ENCODE data around the gene ZBTB8OS.
"Not testable (repeated sequence)": the region's sequence is repeated elsewhere in the genome, so short reads cannot be mapped to it uniquely, and the experiment has no call there.

ZBTB8OS gene

DNA sequence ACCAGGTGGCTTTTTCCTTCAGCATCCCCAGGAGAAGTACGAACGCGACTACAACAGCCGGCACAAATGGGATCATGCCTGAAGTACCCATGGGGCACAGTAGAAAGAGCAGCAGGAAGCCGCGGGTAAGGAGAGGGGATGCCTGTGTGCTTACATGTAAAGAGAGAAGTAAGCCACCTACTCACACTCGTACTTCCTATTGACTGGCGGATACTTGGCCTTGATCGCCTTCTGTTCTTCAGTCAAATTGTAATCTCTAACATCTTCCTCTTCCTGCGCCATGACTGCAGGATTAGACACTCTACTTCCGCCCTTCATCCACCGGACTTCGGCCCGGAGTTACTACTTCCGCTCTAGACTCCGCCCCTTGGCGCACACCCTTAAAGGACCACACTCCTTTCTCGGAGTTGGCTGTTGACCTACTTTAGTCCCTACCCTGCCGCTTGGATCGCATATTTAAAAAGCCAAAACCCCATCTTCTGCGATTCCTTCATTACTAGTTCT is at the start of gene ZBTB8OS:
Gene ZBTB8OS (minus strand): TSS at position 303 of the 504 bp plus-strand sequence. CDS start 21 bp downstream, at position 282.
- DNase-seq = peak; percentile 85 to 96 (median 88)

DNA sequence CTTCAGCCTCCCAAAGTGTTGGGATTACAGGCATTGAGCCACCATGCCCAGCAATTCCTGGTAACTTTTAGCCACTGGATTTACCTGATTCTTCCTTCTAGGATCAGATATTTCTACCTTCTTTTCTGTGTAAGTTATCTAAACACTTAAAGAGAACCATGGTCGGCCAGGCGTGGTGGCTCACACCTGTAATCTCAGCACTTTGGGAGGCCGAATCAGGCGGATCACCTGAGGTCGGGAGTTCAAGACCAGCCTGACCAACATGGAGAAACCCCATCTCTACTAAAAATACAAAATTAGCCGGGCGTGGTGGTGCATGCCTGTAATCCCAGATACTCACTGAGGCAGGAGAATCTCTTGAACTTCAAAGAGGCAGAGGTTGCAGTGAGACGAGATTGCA is 46.6 kb upstream of the ZBTB8OS start:
- not testable (repeated sequence) for DNase-seq

- DNase-seq = no peak
Measured at GRCh38 chr1:32696041-32696440, 45.7 kb upstream of the ZBTB8OS start.

DNA sequence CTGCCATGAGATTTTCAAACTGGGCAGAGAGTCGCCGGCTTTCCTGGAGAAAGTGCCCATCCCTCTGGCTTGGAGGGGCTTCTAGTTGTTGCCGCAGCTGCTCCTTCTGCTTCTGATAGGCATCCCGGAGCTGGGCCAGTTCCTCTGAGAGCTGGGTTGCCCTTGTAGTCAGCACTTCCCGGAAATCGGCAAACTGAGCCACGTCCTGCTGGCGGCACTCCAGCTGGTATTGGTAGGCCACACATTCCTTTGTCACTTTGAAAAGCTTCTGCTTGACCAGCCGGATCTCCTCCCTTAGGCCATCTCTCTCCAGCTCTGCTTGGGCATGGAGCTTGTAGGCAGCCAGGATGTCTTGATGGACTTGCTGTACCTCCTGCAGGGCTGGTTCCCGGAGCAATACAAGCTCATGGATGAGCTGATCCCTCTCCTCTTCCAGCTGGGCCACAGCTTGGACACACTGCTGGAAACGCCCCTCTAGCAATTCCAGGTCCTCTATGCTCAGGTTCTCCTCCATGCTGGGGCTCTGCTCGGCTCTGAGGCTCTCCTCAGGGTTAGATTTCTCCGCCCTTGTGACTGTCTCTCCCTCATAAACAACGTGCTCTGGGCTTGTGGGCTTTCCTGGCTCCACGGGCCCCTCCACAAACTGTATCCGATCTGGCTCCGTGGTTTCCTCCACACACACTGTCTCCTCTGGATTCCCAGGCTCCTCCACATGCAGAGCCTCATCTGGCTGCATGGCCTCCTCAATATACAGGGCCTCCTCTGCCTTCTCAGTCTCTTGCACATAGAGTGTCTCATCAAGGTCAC is 45.0 kb upstream of the ZBTB8OS start:
- DNase-seq = no peak

DNA sequence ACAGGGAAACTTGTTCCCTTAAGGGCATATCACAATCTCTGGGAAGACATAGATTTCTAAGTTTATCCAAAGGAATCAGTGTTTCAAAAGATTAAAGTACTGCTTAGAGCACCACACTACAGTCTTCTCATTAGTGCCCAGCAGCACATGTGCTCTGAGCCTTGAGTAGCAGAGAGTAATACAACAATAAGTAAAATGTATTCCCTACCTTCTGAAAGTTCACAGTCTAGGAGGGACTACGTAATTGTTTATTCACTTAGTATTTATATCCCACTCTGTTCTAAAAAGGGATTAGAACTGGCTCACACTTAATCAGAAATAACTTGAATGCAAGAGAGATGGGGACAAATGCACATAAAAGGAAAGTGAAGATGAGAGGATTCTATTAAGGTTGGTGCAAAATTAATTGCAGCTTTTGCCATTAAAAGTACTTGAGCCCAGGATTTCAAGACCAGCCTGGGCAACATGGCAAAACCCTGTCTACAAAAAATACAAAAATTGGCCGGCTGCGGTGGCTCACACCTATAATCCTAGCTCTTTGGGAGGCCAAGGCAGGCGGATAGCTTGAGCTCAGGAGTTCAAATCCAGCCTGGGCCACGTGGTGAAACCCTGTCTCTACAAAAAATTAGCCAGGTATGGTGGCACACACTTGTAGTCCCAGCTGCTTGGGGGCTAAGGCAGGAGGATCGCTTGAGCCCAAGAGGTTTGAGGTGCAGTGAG is 43.3 kb upstream of the ZBTB8OS start:
- no peak for DNase-seq

DNA sequence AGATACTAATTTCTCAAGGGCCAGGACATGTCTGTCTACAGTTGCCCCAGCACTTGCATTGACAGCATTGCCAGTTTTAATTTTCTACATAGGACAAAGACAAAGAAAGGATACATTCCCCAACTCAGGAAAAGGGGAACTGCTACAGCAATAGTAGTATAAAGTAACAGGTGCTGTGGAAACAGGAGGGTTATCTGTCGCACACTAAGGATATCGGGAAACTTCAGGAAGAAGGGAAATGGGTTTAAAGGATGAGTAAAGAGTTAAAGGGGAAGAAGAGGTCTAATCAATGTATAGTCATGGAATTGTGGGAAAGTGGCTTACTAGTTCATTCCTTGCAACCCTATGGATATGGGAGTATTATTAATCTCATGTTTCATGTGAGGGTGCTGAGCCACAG is 36.0 kb upstream of the ZBTB8OS start:
- no peak for DNase-seq

GRCh38 chr1:32685498-32685897 is 35.1 kb upstream of the ZBTB8OS start:
- no peak for DNase-seq

DNA sequence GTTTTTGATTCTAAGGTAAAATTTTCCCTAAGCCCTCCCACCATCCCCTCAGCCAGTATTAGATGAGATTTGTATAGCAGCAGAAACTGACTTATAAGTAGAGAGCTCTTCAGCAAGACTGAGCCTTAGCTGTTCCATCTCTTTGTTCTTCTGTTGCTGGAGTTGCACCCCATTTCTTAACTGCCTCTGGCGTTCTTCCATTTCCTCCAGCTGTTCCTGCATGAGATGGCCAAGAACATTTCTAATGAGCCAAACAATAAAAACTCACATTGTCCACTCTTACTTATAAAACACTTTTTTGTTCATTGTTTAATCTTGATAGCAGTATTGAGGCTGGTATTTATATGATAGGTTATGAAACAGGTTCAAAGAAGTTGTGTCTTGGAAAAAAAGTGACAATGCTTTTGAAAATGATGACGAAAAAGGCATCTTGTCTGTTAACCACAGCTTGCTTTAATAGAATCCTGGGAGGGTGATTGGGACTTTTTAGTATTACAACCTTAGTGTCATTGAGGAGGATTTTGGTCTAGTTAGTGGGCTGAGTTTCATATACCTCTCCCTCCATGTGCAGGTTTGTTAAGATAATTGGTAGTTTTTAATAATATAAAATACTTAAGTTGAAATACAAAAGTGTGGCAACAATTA is 33.9 kb upstream of the ZBTB8OS start:
- no peak for DNase-seq

DNA sequence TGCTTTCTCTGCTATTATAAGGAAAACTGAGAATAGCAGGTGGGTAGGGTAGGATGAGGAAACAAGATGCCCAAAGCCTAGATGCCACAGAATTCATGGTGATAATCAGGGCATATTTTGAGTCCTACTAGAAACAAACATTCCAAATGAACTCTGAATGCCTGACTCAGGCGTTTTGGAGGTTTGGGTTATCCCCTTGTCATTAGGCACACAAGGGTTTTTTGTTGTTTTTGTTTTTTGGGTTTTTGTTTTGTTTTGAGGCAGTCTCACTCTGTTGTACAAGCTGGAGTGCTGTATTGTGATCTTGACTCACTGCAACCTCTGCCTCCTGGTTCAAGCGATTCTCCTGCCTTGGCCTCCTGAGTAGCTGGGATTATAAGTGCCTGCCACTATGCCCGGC is 33.0 kb upstream of the ZBTB8OS start:
- no peak for DNase-seq

DNA sequence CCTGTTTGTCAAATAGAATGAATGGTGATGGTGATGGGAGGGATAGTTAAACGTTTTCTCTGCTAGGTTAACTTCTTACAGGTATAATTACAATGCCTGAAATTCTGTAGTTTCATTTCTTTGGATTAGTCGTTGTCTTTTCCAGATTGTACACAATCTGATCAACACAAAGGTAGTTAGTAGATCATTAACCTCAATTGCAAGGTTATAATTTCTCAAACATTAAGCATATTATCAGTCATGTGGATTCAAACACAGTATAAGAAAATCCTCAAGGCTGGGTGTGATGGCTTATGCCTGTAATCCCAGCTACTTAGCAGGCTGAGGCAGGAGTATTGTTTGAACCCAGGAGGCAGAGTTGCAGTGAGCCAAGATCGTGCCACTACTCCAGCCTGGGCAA is 31.6 kb upstream of the ZBTB8OS start:
- DNase-seq = no peak

DNA sequence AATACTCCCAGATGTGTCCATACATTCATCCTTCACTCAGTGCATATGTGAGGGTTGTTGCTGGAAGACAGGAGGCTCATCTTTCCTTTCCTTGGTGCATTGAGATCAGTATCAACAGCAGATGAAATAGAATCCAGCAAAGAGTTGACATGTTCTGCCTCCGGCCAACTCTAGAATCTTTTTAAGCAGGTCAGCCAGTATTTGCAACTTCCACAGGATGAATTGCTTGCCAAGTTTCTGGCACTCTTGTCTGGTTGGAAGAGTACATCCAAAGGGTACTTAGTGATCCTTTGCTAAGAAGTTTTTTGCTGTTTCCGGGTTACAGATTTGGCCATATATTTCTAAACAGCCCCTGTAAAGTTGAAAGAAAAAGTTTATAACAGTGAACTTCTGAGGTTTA is 31.2 kb upstream of the ZBTB8OS start:
- no peak for DNase-seq

DNA sequence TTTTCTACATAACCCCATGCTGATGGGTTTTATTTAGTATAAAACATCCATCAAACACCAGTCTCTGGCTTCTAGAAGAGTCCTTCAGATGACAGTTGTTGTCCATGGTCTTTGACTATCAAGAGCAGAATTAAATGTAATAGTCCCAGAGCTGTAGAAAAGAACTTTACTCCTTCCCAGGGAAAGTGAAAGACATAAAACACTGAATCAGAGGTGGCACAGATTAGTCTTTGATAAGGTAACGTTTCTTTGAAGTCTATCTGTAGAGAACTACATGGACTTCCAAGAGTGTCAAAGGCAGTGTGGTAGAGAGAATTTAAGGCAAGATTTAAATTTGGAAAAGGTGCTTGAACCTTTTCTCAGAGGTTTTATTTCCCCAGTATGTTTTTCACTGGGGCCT is 30.3 kb upstream of the ZBTB8OS start:
- DNase-seq = no peak

GRCh38 chr1:32679993-32680392 is 29.6 kb upstream of the ZBTB8OS start:
- not testable (repeated sequence) for DNase-seq

DNA sequence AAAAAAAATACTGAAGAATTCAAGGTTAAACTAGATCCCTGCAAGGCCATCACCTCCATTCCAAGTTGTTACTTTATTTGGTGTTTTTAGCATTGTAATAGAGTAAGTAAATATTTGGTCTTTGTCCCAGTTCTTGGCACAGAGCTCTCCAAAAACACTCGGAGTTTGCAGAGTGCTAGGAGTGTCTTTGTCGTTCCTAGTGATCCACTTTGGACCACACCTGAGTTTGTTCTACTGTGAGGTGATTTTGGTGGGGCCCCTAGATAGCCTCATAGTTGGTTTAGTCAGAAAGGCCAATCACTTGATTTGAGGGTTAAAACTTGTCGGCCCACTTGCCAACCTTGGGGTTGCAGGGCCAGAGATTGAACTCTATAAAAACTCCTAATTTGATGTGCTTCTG is 26.6 kb upstream of the ZBTB8OS start:
- DNase-seq = no peak

- DNase-seq = not testable (repeated sequence)
Measured at GRCh38 chr1:32668716-32669115, 18.4 kb upstream of the ZBTB8OS start.

GRCh38 chr1:32666901-32667566 is 16.7 kb upstream of the ZBTB8OS start:
- DNase-seq = no peak

GRCh38 chr1:32665915-32666314 is 15.6 kb upstream of the ZBTB8OS start:
- DNase-seq = no peak

DNA sequence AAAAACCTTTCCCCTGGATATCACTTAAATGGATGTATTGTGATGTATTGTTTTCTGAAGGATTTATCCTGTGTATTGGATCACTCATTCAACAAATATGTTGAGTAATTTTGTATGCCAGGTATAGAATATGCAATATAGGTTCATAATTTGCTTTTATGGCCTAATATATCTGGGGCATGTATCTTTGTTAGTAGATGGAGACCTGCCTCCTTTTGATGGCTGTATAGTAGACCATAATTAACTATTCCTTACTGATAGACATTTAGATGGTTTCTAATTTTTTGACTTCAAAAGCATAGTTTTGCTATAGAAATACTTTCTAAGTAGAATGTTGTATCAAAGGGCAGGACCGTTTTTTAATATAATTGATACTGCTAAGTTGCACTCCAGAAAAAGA is 9.2 kb upstream of the ZBTB8OS start:
- no peak for DNase-seq

DNA sequence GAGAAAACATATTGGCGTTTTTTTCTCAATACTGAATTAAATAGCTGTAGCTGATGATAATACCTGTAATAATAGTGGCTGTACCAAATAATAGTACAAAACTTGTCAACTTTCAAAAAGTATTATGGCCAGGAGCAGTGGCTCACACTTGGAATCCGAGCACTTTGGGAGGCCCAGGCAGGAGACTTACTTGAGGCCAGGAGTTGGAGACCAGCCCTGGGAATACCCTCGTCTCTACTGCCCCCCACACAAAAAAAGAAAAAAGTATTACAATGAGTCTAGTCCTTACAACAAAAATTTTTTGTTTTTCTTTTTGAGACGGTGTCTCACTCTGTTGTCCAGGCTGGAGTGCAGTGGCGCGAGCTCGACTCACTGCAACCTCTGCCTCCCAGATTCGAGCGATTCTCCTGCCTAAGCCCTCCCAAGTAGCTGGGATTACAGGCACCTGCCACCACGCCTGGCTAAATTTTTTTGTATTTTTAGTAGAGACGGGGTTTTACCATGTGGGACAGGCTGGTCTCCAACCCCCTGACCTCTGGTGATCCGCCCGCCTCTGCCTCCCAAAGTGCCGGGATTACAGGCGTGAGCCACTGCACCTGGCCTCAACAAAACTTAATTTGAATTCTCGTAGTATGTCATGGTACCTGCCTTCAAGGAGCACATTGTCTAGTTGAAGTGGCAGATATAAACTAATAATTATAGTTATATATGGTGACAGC is 2.1 kb upstream of the ZBTB8OS start:
- peak in 1 of 3 experiments; percentile 38 for DNase-seq

DNA sequence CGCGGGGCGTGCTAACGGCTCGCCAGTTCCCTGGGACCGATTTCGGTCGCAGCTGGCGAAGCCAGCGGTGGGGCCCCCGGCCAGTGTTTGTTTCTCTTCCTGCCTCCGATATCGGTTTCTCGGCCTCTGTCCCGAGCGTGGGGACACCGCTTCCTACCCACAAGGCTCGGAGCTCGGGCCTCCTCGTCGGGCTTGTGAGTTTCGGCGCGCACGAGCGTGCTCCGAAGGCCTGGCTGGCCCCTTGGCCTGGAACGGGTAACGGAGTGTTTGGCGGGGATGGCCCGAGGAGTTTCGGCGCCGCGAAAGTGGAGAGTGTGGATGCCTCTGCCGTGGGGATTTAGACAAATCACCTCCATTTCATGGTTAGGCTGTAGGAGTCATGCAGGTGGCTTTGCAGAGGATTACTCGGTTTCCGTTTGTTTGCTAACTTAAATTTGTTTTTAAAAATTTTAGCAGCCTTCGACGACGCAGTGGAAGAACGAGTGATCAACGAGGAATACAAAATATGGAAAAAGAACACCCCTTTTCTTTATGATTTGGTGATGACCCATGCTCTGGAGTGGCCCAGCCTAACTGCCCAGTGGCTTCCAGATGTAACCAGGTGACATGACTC is 1.2 kb upstream of the ZBTB8OS start:
- DNase-seq = no peak

DNA sequence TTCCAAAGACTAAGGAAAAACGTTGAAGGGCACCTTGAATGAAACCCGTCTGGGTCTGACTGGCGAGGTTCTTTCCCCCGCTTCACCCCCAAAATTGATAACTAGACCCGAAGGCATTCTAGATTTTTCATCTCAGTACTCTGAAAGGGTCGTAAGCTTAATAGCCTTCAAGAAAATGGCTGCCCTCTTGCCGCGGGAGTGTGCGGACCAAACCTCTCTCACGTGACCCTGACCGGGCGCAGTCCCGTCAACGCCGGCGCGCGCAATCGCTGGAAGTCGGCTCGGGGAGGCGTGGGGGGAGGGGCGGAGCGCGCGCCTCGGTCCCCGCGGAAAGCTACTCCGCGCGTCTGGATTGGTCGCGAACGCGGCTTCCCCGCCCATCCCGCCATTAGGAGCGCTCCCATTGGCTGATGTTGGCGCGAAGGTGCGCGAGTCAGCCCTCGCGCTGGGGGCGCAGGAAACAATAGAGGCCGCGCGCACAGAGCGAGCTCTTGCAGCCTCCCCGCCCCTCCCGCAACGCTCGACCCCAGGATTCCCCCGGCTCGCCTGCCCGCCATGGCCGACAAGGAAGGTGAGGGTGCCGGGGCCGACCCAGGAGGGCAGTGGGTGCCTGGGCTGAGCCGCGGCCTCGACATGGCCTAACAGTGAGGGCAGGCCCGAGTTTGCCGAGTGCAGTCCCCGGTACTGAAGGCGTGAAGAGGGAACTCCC is 556 bp upstream of the ZBTB8OS start, which contains the start of gene RBBP4:
Gene RBBP4 (plus strand): TSS at position 457 of the 709 bp plus-strand sequence. CDS start 99 bp downstream, at position 556.
- DNase-seq = peak; percentile 98 to 99 (median 98)

All from NCI-H1417 (cell line).